NCI-H1417 treated with DMSO at 0.1 percent for 48 hours (cell line): ENCODE data around the gene SAT1.
A peak's percentile ranks its signal among the peaks of the same experiment; 100 is the strongest.

ENCODE experiments used
- DNase-seq: peaks from one replicate; lab custom pipeline; 2025; lab: John Stamatoyannopoulos, UW

Gene SAT1

GRCh38 chrX:23810279-23810678, 27.3 kb downstream of the SAT1 start:
- DNase-seq, result no peak

- DNase-seq, result no peak
Measured at GRCh38 chrX:23811108-23811651, 28.2 kb downstream of the SAT1 start.

GRCh38 chrX:23811656-23812055, 28.7 kb downstream of the SAT1 start:
- DNase-seq, result no peak

GRCh38 chrX:23813808-23814207, 30.8 kb downstream of the SAT1 start:
- DNase-seq, result no peak

- no peak for DNase-seq
Measured at GRCh38 chrX:23815376-23815775, 32.4 kb downstream of the SAT1 start.

GRCh38 chrX:23816179-23816578, 33.2 kb downstream of the SAT1 start:
- DNase-seq, result no peak

GRCh38 chrX:23817979-23818336, 35.0 kb downstream of the SAT1 start:
- no peak for DNase-seq

GRCh38 chrX:23819385-23820234, 36.6 kb downstream of the SAT1 start:
- DNase-seq, result no peak

- no peak for DNase-seq
Measured at GRCh38 chrX:23820235-23820782, 37.3 kb downstream of the SAT1 start.

GRCh38 chrX:23821847-23822246, 38.9 kb downstream of the SAT1 start:
- DNase-seq, result no peak

- peak; percentile 24 for DNase-seq
Measured at GRCh38 chrX:23822397-23822796, 39.4 kb downstream of the SAT1 start.

GRCh38 chrX:23822841-23823240, 39.9 kb downstream of the SAT1 start:
- no peak for DNase-seq

- no peak for DNase-seq
Measured at GRCh38 chrX:23825675-23826074, 42.7 kb downstream of the SAT1 start.

GRCh38 chrX:23826216-23826615, 43.2 kb downstream of the SAT1 start:
- no peak for DNase-seq

- no peak for DNase-seq
Measured at GRCh38 chrX:23826653-23827052, 43.7 kb downstream of the SAT1 start.

GRCh38 chrX:23828881-23829280, 45.9 kb downstream of the SAT1 start:
- DNase-seq, result no peak

- no peak for DNase-seq
Measured at GRCh38 chrX:23832721-23833120, 49.7 kb downstream of the SAT1 start.
